GM19238 (cell line): ENCODE results near the gene GNAS.

Experiments
- DNase-seq: peaks from one replicate; pipeline ENCODE4 v3.0.0; 2011; ENCODE audit warnings: low spot score; ENCODE audit not compliant: insufficient read length

GNAS gene

GRCh38 chr20:58853976-58854637, 1.6 kb downstream of the GNAS start:
- DNase-seq: no peak

GRCh38 chr20:58854638-58855471, 2.3 kb downstream of the GNAS start:
- no peak for DNase-seq

DNA sequence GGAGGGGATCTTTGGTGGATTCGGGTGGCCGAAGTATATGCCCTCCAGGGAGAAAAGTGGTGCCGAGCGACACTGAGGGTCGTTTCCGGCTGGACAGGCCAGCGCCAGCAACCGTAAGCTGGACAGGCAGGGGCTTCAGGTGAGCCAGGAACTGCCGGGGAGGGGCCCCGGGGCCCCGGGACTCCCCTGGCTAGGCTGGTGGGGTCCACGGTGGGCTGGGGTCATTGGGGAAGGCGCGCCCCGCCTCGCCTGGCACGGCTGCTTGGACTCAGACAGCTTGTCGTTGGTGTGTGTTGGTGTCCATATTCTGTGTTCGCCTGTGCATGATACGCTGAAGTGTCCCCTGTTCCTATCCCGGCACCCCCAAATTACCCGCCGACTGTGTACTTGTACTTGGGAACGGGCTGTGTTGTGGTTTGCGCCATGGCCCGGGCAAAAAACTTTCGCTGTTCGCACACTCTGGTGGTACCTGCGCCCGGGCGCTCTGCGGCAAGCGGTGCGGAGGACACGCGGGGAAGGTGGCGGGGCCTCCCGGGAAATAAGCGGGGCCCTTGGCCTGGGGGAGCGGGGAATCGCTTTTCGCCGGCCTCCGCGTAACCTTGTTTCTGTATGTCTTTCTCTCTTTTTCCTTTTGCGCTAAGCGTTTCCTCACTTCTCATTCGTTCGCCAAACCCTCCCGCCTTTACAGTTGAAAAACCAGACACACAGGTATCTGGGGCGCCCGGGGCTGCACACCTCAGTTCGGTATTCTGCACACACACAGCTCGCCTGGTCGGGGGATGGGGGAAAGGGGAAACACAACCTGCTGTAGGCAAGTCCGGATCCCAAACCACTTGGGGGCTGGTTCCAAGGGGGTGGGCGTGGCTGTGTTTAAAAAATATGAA, 3.2 kb downstream of the GNAS start:
- DNase-seq: no peak

DNA sequence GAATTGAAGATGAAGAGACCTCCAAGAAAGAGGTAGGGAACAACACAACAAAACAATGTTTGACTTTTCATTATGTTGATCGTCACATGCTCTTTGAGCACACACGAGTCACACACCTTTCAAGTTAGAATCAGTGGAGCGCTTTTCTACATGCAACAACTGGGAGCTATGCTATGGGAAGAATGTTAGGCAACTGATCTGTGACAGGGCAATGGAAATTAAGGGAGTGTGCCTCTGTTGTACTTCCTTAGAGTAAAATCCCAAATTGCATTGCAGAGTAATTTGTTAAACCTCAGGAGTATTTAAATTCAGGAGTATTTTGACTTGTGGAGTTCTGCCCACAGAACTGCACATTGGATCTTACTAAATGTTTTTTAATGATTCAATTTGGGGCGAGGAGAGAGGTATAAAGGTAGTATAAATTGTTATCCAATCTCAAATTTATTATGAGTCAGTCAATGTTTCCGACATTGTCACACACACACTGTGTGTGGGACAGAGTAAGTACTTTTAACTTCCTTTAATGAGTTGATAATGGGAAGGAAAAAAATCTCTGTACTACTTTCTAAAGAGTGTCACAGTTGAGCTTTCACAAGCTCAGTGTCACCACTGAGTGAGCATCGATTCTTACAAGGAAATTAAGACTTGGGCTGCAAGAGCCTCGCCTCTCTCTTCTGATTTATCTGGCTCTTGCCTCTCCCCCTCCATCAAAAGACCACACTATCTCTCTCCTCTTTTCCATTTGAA, 10.7 kb downstream of the GNAS start:
- no peak for DNase-seq

GRCh38 chr20:58864346-58864745, 11.8 kb downstream of the GNAS start:
- DNase-seq: no peak

GRCh38 chr20:58865843-58866242, 13.3 kb downstream of the GNAS start:
- DNase-seq: no peak

- no peak for DNase-seq
These were observed 14.7 kb downstream of the GNAS start for GRCh38 chr20:58867211-58867610.

GRCh38 chr20:58868795-58869194, 16.3 kb downstream of the GNAS start:
- no peak for DNase-seq

GRCh38 chr20:58869662-58870227, 17.2 kb downstream of the GNAS start:
- DNase-seq: no peak

GRCh38 chr20:58870293-58871014, 17.9 kb downstream of the GNAS start:
- DNase-seq: peak; percentile 50

DNA sequence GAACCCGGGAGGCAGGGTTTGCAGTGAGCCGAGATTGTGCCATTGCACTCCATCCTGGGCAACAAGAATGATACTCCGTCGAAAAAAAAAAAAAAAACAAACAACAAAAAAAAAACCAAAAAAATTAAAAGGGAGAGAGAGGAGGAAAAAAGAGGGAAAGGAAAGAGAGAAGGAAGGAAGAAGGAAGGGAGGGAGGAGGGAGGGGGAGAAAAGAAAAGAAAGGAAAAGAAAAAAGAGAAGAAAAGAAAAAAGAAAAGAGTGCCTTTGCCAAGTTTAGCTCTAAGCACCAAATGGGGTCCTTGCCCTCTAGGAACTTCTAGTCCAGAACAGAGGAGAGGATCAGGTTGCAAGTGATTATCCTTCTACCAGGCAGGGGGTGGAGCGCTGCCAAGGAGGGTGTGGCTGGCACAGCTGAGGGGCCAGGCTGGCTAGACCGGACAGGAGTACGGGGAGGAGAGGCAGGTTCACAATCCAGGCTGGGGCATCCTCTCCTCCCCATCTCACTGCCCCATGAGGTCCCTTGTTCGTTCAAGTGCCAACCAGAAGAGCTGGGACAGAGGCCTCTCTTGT, 19.1 kb downstream of the GNAS start:
- no peak for DNase-seq

DNA sequence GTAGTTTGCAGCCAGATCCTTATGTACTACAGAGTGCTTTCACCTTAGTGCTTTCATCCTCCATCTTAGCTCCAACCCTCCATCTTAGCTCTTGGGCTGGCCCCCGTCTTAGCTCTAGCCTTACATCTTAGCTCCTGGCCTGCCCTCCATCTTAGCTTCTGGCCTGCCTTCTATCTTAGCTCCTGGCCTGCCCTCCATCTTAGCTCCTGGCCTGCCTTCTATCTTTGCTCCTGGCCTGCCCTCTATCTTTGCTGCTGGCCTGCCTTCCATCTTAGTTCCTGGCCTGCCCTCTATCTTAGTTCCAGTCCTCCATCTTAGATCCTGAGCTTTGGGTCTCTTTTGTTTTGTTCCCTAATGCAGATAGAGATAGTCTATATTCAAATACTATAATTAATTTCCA, 22.0 kb downstream of the GNAS start:
- no peak for DNase-seq

DNA sequence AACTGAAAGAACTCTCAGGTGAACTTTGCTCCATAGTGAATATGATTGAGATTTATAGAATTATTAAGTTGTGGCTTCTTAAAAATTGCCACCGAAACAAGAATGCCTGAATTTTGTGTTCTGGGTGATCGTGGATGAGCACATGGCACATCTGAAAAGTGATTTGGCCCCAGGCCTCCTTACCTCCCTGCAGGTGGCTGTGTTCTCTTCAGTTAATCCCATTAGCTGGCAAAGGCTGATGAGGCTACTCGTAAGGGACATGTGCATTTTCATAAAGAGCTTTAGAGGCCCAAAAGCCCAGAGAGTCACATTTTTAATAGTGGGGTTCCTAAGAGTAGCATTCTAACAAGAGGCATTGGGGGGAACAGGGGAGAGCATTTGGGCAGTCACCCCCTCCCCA, 22.6 kb downstream of the GNAS start:
- no peak for DNase-seq

DNA sequence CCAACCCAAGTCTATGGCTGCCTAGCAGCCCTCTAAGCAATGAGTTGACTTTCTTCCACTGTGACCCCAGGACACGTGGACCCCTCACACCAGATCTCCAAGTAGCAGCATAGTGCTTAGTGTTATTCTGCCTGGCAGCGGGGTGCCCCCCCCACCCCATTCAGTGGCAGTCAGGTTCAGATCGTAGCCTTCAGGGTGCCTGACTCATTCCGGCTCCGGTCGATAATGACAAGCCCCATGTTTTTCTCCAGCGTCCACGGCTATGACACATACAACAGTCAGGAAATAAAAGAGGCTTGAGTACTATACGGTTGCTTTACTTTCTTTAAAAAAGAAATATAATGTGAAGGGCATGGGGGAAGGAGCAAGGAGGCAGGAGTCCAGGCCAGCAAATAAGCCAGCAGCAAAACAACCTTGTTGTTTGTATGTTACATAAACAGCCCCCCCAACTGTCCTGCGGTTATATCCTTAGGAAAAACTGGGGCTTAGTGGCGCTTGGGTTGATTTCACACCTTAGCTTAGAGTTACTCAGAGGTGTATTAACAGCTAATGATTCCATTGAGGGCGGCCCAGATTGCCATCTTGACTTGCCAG, 23.1 kb downstream of the GNAS start:
- no peak for DNase-seq

GRCh38 chr20:58876437-58876836, 23.9 kb downstream of the GNAS start:
- no peak for DNase-seq

DNA sequence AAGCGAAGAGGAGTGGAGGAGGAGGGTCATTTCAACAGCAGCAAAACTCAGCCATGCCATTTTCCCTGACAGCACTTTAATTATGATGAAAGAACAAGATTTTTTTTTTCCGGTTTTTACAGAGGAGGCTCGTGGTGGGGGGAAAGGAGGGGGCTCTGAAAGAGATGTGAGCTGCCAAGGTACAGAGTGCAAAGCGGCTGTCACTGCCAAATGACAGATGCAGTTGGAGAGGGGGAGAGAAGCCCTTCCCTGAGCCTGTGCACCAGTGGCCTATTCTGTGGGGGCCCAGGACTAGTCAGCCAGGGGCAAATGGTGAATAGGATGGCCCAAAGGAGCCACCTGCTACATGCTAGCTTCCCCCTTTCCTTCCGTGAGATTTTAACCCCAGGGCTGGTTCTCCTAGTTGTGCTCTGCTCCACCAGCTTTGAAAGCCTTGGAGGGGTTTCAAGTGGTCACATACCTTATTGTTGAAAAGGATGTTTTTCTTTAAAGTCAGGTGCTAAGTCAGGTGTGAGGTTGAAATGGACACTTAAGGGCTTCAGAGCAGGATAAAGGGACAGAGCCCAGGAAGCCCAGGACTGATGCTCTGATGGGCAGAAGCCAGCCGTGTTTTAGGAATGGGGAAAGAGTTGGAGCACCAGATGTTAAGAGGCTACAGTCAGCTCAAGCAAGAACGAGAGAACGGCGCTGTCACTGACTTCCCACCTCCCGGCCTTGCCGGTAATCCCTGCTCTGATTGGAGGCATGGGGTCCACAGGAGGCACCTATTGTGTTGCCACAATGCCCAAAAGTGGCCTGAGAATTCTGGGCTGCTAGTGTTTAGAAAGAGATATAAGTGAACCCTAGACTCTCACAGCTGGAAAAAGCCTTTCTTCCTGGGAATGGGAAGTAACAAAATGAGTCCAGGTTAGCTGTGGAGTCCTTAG, 24.8 kb downstream of the GNAS start:
- no peak for DNase-seq

DNA sequence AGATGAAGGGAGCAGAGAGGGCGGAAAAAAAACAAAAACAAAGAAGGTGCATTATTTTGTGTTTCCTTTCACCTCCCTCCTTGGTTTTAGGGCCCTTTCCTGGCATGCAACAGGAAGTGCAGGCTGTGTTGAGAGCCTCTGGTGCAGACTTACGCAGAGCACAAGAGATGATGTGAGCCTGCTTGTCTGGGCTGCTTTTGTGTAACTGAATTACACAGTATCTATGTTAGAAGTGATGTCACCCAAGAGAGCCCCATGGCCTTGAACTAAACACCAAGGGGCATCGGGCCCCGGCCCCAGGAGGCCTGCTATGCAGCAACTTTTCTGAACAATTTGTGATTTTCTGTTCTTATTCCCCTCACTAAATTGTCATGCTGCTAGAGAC, 25.5 kb downstream of the GNAS start:
- no peak for DNase-seq

GRCh38 chr20:58878399-58878798, 25.9 kb downstream of the GNAS start:
- no peak for DNase-seq
